ENCODE measurements around the gene KRAS.

The KRAS gene

DNA sequence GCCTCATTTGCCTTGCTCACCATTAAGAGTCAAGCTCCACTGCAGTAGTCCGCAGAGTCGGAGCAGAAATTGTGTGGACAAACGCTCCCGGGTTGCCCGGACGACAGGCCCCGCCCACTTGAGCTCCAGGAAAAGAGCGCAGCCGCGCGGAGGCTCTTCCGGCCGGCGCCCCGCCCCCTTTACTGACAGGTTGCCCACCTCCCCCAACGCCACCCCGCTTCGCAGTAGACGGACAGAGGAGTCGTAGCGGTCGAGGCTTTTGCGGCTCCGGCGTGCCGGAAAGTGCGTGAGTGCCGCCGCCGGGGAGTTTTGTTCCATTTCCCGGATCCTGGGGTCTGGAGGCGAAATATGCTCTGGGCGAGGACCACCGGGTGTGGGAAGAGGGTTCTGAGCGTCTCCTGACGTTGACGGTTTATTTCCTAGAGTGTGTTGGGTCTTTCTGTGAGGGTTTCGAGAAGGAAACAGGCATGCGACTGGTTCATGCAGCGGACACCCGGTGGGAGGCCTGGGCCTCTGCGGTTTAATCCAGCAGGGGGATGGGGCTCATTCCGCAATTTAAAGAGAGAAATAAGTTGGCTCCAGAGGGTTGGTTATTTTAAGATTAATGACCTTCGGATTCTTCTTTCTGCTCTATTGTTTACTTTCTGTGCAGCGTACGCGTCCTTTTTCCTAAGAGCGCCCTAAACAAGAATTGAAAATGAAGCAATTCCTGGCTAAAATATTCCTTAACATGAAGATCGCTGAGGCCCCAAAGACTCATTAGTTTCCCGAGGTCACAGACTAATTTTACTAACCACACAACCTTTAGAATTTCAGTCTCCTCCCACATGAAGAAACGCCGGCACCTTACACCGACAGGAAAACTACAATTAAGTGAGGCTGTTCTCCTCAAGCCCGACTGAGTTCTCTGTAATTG, 55.4 kb downstream of the KRAS start, which contains the start of the genes DNAI7 and ETFRF1:
TSS of gene DNAI7 (minus strand) at position 105 of the 916 bp plus-strand sequence. CDS start at position 23, 82 bp downstream.
TSS of gene ETFRF1 (plus strand) at position 182 of the 916 bp plus-strand sequence. CDS start 8,720 bp downstream, outside the sequence.
- peak; percentile 90 for DNase-seq (ENCODE audit: low read depth)

DNA sequence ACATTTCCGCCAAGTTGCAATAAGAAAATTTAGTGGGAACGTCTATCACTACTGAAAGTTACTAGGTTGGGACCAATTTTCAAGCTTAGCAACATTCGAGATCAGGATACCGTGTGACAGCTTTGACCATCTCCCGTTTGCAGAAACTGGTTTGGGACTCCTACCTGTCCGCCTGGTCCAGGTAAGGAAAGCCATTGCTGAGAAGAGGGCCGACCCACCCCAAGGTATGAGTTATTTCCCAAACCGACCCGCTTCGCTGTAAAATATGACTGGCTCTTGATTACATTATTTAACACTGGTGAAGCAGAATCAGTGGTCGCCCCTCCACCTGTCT, 56.0 kb downstream of the KRAS start:
- no peak for DNase-seq (ENCODE audit: low read depth)

DNA sequence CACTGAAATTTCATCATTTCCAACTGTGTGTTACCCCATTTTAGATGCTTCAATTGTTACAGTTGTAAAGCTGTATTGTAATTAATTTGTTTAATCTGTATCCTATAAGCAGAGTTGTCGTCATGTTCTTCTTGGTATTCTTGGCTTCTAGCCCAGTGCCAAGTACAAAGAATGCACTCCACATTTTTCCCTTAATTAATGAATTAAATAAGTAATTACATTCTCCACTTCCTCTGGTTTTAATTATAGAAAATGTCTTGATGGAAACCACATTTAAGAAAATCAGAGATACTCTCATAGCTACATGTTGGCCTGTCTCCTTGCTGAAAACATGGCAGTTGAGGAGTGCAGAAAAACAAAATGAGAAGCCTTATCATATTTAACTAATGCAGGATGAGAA, 56.5 kb downstream of the KRAS start:
- DNase-seq (ENCODE audit: low read depth): no peak

DNA sequence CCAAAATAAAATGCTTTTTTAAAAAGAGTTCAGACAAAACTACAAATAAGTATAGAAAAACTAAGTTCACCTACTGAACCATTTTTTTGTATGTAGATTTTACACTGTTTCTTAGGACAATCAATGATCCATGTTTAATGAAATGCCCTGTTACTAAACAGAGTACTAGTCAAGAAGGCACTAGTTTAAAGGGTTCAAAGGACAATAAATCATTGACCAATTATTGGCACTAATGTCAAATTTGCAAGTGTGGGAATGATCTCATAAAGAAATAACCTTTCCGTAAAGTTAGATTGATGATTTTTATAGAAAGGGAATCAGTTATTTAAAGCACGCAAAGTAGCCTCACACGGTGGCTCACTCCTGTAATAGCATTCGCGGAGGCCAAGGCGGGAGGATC, 59.9 kb downstream of the KRAS start:
- no peak for DNase-seq (ENCODE audit: low read depth)

DNA sequence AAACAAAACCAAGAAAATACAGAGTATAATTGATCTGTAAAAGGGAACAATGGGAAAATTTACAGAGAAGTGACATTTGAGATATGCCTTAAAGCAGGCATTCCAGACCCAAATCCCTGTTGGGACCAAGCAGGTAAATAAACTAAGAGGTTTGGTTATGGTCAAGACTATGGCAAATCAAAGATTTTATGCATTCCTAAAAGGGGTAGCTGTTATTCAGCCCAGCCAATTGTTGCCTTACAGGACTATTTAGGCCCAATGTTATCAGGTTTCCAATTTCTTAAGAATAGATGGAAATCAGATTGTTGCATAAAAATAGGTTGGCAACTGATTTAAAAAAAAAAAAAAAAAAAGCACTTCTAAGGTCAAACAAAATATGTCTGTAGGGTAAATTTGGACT, 61.1 kb downstream of the KRAS start:
- DNase-seq (ENCODE audit: low read depth): no peak

DNA sequence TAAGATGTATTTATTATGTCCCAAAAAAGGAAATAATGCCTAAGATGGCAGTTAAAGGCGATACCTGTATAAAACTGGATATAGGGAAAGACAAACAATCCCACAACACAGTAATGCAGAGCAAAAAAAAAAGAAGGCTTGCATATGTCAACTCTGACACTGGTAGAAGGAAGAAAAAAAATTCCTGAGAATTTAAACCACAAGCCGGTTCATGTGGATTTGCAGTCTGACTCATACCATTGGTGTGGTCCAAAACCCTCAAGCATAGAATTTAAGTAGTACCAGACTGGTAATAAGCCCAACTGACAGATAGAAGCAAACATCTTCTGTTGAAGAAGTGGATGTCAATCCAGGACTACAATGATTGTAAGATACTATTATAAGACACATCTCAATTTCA, 62.9 kb downstream of the KRAS start:
- DNase-seq (ENCODE audit: low read depth): peak; percentile 89

DNA sequence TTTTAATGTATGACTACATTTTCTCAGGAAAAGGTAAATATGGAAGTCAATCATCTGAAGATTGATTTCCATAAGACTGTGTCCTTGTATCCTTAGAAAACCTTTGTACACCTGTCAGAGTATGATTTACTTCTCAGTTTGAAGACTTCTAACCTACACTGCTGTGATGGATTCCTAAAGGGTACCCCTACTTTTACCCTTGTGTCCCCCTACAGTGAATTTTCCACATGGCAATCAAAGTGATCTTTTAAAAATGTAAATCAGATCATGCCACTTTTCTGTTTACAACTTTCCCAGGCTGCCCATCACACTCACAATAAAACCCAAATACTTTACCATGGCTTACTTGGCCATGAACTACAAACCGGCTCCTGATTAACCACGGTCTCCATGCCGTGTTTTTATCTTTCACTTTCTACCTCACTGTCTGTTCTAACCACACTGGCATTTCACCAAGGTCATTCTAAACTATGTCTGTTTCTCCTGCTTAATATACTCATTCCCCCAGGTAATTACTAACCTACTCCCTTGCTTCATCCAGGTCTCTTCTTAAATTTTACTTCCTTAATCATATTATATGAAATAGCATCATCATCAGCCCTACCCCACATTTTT, 63.8 kb downstream of the KRAS start:
- DNase-seq (ENCODE audit: low read depth): no peak

DNA sequence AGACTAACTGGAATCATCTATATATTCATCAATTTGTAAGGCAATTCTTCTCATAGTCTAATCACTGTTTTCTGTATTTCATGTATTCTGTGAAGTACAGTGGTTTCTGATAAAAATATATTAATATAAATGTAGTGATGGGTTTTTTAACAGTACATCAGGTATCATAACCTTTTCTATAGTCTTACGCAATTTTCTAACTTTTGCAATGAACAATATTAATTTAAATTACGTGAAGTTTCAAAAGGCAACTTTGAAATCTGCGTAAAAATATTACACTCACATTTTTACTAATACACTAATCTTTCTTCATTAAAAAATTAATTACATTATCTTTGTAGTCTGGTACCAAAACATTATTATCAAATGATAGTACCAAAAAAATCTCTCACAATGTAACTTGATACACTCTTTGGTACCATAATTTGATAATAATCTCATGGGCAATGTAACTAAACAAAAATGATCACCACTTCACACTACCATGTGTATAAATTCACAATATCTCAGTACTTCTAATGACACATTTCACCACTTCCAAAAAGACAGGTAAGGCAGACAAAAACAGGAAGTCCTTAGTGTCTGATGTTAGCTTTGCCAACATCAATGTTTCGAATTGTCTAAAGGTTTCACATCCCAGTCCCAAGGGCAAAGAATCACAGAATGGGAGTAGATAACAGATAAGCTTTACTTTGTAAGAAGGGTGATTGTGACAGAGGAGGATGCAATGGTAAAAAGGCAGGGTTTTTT, 64.5 kb downstream of the KRAS start:
- no peak for DNase-seq (ENCODE audit: low read depth)

DNA sequence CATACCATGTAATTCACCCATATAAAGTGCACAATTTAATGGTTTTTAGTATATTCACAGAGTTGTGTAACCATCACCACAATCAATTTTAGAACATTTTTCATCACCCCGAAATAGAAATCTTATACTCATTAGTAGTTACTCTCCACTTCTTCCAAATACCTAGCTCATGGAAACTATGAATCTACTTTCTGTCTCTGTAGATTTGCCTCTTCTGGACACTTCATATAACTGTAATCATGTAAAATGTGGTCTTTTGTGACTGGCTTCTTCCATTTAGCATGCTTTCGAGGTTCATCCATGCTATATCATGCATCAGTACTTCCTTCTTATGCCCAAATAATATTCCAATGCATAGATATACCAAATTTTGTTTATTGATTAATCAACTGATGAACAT, 66.6 kb downstream of the KRAS start:
- DNase-seq (ENCODE audit: low read depth): no peak

DNA sequence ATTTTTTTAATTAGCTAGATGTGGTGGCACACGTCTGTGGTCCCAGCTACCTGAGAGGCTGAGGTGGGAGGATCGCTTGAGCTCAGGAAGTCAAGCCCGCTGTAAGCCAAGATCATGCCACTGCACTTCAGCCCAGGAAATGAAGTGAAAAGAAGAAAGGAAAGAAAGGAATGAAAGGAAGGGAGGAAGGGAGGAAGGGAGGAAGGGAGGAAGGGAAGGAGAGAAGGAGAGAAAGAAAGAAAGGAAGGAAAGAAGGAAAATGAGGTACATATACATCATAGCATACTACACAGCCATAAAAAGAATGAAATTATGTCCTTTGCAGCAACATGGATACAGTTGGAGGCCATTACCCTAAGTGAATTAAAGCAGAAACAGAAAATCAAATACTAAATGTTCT, 68.0 kb downstream of the KRAS start:
- no peak for DNase-seq (ENCODE audit: low read depth)

DNA sequence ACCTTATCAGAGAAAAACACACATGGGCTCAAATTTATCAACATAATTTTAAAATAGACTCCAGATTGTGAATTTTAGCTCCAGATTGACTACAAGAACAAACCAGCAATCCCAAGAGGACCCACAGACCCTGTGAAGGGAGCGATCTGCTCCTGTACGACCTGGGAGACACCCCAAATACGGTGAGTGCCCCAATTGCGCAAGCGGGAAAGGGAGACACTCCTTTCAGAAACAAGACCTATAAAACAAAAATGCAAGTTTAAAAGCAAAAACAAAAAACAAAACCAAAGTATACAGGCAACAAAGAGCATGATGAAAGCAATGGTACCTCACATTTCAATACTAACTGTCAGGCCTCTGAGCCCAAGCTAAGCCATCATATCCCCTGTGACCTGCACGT, 87.9 kb downstream of the KRAS start:
- DNase-seq (ENCODE audit: low read depth): no peak

DNA sequence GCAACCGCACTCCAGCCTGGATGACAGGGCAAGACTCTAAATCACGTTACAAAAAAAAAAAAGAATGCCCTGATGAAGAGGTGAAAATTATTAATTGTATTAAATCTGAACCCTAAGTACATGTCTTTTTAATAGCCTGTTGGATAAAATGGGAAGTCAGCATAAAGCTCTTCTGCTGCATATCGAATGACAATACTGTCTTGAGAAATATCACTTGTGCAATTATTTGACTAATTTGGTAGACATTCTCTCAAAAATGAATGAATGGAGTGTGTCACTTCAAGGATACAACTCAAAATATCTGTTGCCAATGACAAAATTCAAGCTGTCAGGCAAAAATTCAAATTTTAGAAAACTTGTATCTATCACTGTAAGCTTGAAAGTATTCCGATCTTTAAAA, 94.7 kb downstream of the KRAS start:
- no peak for DNase-seq (ENCODE audit: low read depth)

DNA sequence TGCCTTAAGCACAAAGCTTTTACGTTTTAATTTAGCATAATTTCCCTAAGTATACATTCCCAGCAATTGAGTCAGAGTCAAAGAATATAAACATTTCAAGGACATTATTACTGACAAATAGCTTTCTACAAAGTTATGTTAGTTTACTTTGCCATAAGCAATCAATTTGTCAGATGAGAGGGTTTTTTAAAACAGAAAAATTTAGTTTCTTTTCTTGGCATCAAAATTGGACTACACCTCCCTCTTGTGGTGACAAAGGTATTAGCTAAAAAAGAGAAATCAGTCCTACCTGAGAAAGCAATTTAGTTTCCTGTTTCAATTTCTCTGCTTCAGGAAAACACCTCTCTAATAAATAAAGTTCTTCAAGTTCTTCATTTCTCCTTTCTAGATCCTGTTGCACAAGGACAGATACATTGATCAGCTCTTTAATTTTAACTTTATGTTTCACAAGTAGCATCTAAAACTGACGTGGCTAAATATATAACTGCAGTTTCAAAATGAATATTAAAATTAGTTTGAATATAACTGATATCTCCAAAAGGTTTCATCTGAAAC, 95.6 kb downstream of the KRAS start:
- peak; percentile 5 for DNase-seq (ENCODE audit: low read depth)
